HepG2 (cell line): Measurements from ENCODE around the gene SYNJ2. TPM values are rescaled to one million over a fixed set of nuclear protein-coding genes. Genes with fewer than 3 reads are reported as not detected.

Source experiments
- CBX2 ChIP-seq, 2 experiments: fragments of 200-600 bp in 1 of 2; sonication (generic); formaldehyde crosslinking in 1 of 2; IDR thresholded peaks; 2 replicates each; pipeline versions ENCODE4 v1.7.0 to v1.8.1; 2018 to 2022; ENCODE audit warnings: low read depth in 2 of 2, low read length in 1 of 2, mild to moderate bottlenecking in 1 of 2, missing genetic modification reagents in 1 of 2
- ETV5 ChIP-seq: IDR thresholded peaks from 2 replicates; pipeline ENCODE4 v1.6.1; 2018; ENCODE audit warnings: missing biosample characterization, missing genetic modification reagents, inconsistent platforms, borderline replicate concordance
- GTF3A ChIP-seq: sonication (generic); formaldehyde crosslinking; conservative IDR thresholded peaks from 2 replicates; pipeline ENCODE4 v1.4.0; 2020; ENCODE audit warnings: mild to moderate bottlenecking, missing genetic modification reagents
- NCOA1 ChIP-seq: sonication (generic); formaldehyde crosslinking; IDR thresholded peaks from 2 replicates; pipeline ENCODE4 v1.9.0; 2021; ENCODE audit warnings: missing genetic modification reagents
- NFATC3 ChIP-seq: sonication (generic); formaldehyde crosslinking; IDR thresholded peaks from 2 replicates; pipeline ENCODE4 v1.5.1; 2020; ENCODE audit warnings: mild to moderate bottlenecking, missing genetic modification reagents
- RFXANK ChIP-seq: IDR thresholded peaks from 2 replicates; pipeline ENCODE4 v1.6.1; 2016
- SIN3B ChIP-seq: fragments of 150-350 bp; IDR thresholded peaks from 2 replicates; pipeline ENCODE4 v1.6.1; 2014; ENCODE audit warnings: low read length
- SIX1 ChIP-seq: sonication (generic); formaldehyde crosslinking; IDR thresholded peaks from 2 replicates; pipeline ENCODE4 v1.4.0; 2020; ENCODE audit warnings: missing genetic modification reagents, borderline replicate concordance
- TBP ChIP-seq: sonication (generic); formaldehyde crosslinking; IDR thresholded peaks from 2 replicates; pipeline ENCODE4 v1.5.0; 2020; ENCODE audit warnings: missing genetic modification reagents
- ZEB1 ChIP-seq: IDR thresholded peaks from 2 replicates; pipeline ENCODE4 v1.6.1; 2012; ENCODE audit warnings: mild to moderate bottlenecking, low read depth, inconsistent platforms; ENCODE audit not compliant: insufficient replicate concordance
- ZNF687 ChIP-seq: sonication (generic); formaldehyde crosslinking; IDR thresholded peaks from 2 replicates; pipeline ENCODE4 v1.5.1; 2020; ENCODE audit warnings: mild to moderate bottlenecking, missing genetic modification reagents, moderate library complexity
- ZNF724P ChIP-seq: sonication (generic); formaldehyde crosslinking; IDR thresholded peaks from 2 replicates; pipeline ENCODE4 v1.8.0; 2022; ENCODE audit warnings: missing genetic modification reagents, borderline replicate concordance
- ZNF780A ChIP-seq: sonication (generic); formaldehyde crosslinking; IDR thresholded peaks from 2 replicates; pipeline ENCODE4 v1.8.0; 2022; ENCODE audit warnings: mild to moderate bottlenecking, missing genetic modification reagents, moderate library complexity
- ZNF850 ChIP-seq: sonication (generic); formaldehyde crosslinking; conservative IDR thresholded peaks from 2 replicates; pipeline ENCODE4 v1.9.0; 2021; ENCODE audit warnings: mild to moderate bottlenecking, missing genetic modification reagents
- polyA plus RNA-seq, 8 experiments: library from polyadenylated mRNA; depleted of rRNA in 3 of 8; stranded (reverse) in 7 of 8; unstranded in 1 of 8; fragments of >200 nt; fragmentation: Illumina TruSeq in 4 of 8; extraction: Trizol in 4 of 8; gene quantifications; 2 replicates each; pipeline versions ENCODE4 v1.2.1 to v1.2.3, GENCODE V29; 2011 to 2016; ENCODE audit warnings: low read depth in 4 of 8, missing spikeins in 1 of 8, mixed read lengths in 1 of 8; ENCODE audit not compliant: insufficient read depth in 1 of 8
- total RNA-seq, 5 experiments: library from RNA; depleted of rRNA; stranded (reverse); fragments of >200 nt; fragmentation: Illumina TruSeq; extraction: Trizol; gene quantifications; 2 replicates each; pipeline ENCODE4 v1.2.3, GENCODE V29; 2016; ENCODE audit warnings: low read depth in 1 of 5
- TF ChIP-seq, protein P1 (sequence below): sonication (generic); formaldehyde crosslinking; IDR thresholded peaks from 2 replicates; pipeline ENCODE4 v1.8.0; 2022; ENCODE audit warnings: mild to moderate bottlenecking, missing genetic modification reagents, borderline replicate concordance
- TF ChIP-seq, protein P2 (sequence below): sonication (generic); formaldehyde crosslinking; IDR thresholded peaks from 2 replicates; pipeline ENCODE4 v1.5.0; 2020; ENCODE audit warnings: mild to moderate bottlenecking, missing genetic modification reagents, moderate library complexity
- TF ChIP-seq, protein P3 (sequence below): sonication (generic); formaldehyde crosslinking; IDR thresholded peaks from 2 replicates; pipeline ENCODE4 v1.5.0; 2020; ENCODE audit warnings: missing genetic modification reagents
- TF ChIP-seq, protein P4 (sequence below): sonication (generic); formaldehyde crosslinking; conservative IDR thresholded peaks from 2 replicates; pipeline ENCODE4 v1.4.0; 2020; ENCODE audit warnings: missing genetic modification reagents

SYNJ2 gene
- total and polyA plus RNA-seq, 2 of the 13 experiments (the other 11 are each of a cell fraction or from before 2014, with no cell fraction given), result 39.1 to 57.6 TPM

- TF ChIP-seq, protein P1, sequence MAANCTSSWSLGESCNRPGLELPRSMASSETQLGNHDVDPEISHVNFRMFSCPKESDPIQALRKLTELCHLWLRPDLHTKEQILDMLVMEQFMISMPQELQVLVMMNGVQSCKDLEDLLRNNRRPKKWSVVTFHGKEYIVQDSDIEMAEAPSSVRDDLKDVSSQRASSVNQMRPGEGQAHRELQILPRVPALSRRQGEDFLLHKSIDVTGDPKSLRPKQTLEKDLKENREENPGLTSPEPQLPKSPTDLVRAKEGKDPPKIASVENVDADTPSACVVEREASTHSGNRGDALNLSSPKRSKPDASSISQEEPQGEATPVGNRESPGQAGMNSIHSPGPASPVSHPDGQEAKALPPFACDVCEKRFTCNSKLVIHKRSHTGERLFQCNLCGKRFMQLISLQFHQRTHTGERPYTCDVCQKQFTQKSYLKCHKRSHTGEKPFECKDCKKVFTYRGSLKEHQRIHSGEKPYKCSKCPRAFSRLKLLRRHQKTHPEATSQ, result peak; percentile 30; the same call in 1 of the 2 replicates
- TF ChIP-seq, protein P2, sequence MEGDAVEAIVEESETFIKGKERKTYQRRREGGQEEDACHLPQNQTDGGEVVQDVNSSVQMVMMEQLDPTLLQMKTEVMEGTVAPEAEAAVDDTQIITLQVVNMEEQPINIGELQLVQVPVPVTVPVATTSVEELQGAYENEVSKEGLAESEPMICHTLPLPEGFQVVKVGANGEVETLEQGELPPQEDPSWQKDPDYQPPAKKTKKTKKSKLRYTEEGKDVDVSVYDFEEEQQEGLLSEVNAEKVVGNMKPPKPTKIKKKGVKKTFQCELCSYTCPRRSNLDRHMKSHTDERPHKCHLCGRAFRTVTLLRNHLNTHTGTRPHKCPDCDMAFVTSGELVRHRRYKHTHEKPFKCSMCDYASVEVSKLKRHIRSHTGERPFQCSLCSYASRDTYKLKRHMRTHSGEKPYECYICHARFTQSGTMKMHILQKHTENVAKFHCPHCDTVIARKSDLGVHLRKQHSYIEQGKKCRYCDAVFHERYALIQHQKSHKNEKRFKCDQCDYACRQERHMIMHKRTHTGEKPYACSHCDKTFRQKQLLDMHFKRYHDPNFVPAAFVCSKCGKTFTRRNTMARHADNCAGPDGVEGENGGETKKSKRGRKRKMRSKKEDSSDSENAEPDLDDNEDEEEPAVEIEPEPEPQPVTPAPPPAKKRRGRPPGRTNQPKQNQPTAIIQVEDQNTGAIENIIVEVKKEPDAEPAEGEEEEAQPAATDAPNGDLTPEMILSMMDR (CRISPR knock-in tag), result peak; percentile 79
- peak; percentile 93 for TF ChIP-seq ETV5 (CRISPR knock-in tag)
- TF ChIP-seq RFXANK (CRISPR knock-in tag), result no peak; the same call in 1 of the 2 replicates
- TF ChIP-seq ZNF687, result peak; percentile 92
- 0 out of 2 replicates have a peak, but pooled peaks have one; percentile 35 for TF ChIP-seq ZNF780A (CRISPR knock-in tag)
- TF ChIP-seq ZNF724P (CRISPR knock-in tag), result peak; percentile 61; the same call in 1 of the 2 replicates
- no peak for TF ChIP-seq ZEB1
- TF ChIP-seq, protein P3, sequence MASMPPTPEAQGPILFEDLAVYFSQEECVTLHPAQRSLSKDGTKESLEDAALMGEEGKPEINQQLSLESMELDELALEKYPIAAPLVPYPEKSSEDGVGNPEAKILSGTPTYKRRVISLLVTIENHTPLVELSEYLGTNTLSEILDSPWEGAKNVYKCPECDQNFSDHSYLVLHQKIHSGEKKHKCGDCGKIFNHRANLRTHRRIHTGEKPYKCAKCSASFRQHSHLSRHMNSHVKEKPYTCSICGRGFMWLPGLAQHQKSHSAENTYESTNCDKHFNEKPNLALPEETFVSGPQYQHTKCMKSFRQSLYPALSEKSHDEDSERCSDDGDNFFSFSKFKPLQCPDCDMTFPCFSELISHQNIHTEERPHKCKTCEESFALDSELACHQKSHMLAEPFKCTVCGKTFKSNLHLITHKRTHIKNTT, result no peak
- no peak for TF ChIP-seq NCOA1
- no peak for TF ChIP-seq ZNF850 (CRISPR knock-in tag)
- TF ChIP-seq SIX1, result no peak
- TF ChIP-seq NFATC3, result no peak
- TF ChIP-seq SIN3B, result no peak
- TF ChIP-seq, protein P4, sequence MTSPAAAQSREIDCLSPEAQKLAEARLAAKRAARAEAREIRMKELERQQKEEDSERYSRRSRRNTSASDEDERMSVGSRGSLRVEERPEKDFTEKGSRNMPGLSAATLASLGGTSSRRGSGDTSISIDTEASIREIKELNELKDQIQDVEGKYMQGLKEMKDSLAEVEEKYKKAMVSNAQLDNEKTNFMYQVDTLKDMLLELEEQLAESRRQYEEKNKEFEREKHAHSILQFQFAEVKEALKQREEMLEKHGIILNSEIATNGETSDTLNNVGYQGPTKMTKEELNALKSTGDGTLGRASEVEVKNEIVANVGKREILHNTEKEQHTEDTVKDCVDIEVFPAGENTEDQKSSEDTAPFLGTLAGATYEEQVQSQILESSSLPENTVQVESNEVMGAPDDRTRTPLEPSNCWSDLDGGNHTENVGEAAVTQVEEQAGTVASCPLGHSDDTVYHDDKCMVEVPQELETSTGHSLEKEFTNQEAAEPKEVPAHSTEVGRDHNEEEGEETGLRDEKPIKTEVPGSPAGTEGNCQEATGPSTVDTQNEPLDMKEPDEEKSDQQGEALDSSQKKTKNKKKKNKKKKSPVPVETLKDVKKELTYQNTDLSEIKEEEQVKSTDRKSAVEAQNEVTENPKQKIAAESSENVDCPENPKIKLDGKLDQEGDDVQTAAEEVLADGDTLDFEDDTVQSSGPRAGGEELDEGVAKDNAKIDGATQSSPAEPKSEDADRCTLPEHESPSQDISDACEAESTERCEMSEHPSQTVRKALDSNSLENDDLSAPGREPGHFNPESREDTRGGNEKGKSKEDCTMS (CRISPR knock-in tag), result no peak
- TF ChIP-seq TBP (CRISPR knock-in tag), result no peak
- TF ChIP-seq GTF3A (CRISPR knock-in tag), result no peak
- TF ChIP-seq CBX2 (IDR thresholded peaks at IDR 0.05; ENCODE audit: low read depth, low read length), result no peak
- no peak for TF ChIP-seq CBX2 (CRISPR knock-in tag; IDR thresholded peaks at IDR 0.05; ENCODE audit: low read depth)
Measured at GRCh38 chr6:157981395-157982101, at the start of gene SYNJ2 (continued).
